GM21825 (cell line): Measurements from ENCODE around the gene NEUROD2.

Experiments
- ATAC-seq: cut with Tn5 transposase; IDR thresholded peaks from one replicate; pipeline ENCODE4 v1.9.1; 2021; ENCODE audit warnings: mild to moderate bottlenecking, moderate library complexity; ENCODE audit not compliant: unreplicated experiment

Gene NEUROD2

GRCh38 chr17:39635614-39636176 is 28.0 kb upstream of the NEUROD2 start:
- ATAC-seq = no peak

- ATAC-seq = no peak
These were observed 26.7 kb upstream of the NEUROD2 start for GRCh38 chr17:39634384-39634871.

DNA sequence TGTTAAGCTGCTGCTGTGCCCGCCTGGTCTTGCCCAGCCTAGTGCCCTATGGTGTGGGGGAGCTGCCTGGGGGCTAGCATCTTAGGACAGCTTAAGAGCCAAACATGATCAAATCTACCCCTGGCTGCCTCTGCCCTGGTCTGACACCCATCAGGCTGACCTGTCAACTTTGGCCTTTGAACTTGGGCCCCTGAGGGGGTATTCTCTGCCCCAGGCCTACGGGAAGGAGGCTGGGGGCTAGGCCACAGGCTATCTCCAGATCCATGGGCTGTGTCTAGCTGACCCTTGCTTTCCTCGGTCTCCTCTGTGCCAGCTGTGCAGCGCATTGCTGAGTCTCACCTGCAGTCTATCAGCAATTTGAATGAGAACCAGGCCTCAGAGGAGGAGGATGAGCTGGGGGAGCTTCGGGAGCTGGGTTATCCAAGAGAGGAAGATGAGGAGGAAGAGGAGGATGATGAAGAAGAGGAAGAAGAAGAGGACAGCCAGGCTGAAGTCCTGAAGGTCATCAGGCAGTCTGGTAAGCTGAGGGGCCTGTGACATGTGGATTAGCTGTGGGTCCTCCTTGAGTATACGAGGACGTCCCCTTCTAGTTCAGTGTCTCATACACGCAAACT is 26.0 kb upstream of the NEUROD2 start:
- no peak for ATAC-seq

GRCh38 chr17:39632153-39632941 is 24.6 kb upstream of the NEUROD2 start:
- no peak for ATAC-seq

DNA sequence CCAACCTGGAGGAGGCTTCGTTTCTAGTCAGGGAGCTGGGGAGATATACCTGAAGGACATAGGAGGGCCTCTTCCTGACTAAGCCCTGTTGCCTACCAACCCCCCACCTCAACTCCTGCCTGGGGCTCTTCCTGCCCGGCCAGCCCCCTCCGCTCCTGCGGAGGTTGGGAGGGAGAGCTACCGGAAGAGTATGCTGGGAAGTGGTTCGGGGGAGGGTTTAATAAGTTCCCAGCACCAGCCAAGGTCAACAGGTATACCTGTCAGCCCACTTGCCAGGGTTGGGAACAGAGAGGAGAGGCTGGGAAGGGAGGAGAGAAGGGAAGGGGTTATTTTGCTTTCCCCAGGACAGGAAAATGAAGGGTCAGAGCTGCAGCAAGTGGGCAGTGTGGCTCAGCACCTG is 23.7 kb upstream of the NEUROD2 start:
- no peak for ATAC-seq

- no peak for ATAC-seq
These were observed 22.2 kb upstream of the NEUROD2 start for GRCh38 chr17:39629898-39630297.

DNA sequence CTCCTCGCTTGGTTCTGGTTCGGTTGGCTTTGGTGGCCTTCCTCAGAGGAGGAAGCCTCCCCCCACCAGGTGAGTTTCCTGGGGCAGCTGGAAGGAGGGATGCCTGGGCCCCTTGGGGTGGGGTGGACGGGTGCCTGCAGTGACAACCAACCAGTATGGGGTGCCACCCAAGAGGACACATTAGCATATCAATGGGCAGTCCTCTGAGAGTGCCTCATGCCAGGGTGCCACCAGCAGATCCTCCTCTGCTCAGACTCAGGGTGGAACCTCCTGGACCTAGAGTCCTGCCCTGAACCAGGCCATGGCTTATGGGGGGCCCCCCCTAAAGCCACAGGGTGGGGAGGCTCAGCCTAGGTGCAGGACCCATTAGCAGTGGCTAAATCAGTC is 21.8 kb upstream of the NEUROD2 start:
- no peak for ATAC-seq

GRCh38 chr17:39628655-39629493 is 21.2 kb upstream of the NEUROD2 start:
- ATAC-seq = no peak

GRCh38 chr17:39627712-39628516 is 20.2 kb upstream of the NEUROD2 start:
- no peak for ATAC-seq

DNA sequence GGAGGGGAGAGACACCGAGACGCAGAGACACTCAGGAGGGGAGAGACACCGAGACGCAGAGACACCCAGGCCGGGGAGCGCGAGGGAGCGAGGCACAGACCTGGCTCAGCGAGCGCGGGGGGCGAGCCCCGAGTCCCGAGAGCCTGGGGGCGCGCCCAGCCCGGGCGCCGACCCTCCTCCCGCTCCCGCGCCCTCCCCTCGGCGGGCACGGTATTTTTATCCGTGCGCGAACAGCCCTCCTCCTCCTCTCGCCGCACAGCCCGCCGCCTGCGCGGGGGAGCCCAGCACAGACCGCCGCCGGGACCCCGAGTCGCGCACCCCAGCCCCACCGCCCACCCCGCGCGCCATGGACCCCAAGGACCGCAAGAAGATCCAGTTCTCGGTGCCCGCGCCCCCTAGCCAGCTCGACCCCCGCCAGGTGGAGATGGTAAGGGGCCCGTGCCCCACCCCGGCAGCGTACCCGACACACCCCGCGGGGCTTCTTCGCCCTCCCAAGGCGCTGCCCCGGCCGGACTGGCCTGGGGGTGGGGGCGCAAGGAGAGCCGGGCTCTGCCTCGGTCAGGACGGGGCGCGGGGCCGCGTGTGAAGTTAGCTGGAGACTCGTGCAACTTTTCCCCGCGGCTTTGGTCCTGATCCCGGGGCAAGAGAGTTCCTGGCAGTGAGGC is 19.5 kb upstream of the NEUROD2 start:
- no peak for ATAC-seq

GRCh38 chr17:39626171-39627046 is 18.7 kb upstream of the NEUROD2 start, which contains the start of gene PPP1R1B:
TSS of gene PPP1R1B (plus strand) at chr17:39626952. CDS start at chr17:39627393, 441 bp downstream.
- no peak for ATAC-seq

- no peak for ATAC-seq
These were observed 17.6 kb upstream of the NEUROD2 start for GRCh38 chr17:39625198-39625785.

- ATAC-seq = no peak
These were observed 16.6 kb upstream of the NEUROD2 start for GRCh38 chr17:39624313-39624712.

- no peak for ATAC-seq
These were observed 15.7 kb upstream of the NEUROD2 start for GRCh38 chr17:39623356-39623950.

- peak; percentile 17 for ATAC-seq
These were observed 14.8 kb upstream of the NEUROD2 start for GRCh38 chr17:39622380-39623006.

- peak; percentile 55 for ATAC-seq
These were observed 14.0 kb upstream of the NEUROD2 start for GRCh38 chr17:39621523-39622379.

- no peak for ATAC-seq
These were observed 12.0 kb upstream of the NEUROD2 start for GRCh38 chr17:39619786-39620101.
